Activated CD8-positive, alpha-beta memory T cell treated with anti-CD3 and anti-CD28 coated beads, Interleukin-2, amount 10 ng/mL, durations not matched to agents 7 days and 5 days (primary cell): ENCODE measurements around the gene ATP6V1A. TPM values are rescaled to one million over a fixed set of nuclear protein-coding genes. Genes with fewer than 3 reads are reported as not detected.

Experiments
- ATAC-seq: fragments of 150-1000 bp; cut with Tn5 transposase; one replicate; pipeline ENCODE4 v1.10.0; 2021; ENCODE audit warnings: moderate library complexity
- CTCF ChIA-PET: fragments of 350-600 bp; sonication (Branson Sonifier 250); formaldehyde crosslinking; loops from one replicate; lab custom pipeline; 2021; ENCODE audit warnings: antibody characterized with exemption; lab: Charles Lee
- DNase-seq: peaks from one replicate; pipeline ENCODE4 v3.0.0-alpha.2; 2020
- H3K27ac Mint-ChIP-seq: one replicate; pipeline ENCODE4 v1.8.0; 2021; ENCODE audit warnings: mild to moderate bottlenecking, mixed read lengths
- H3K27me3 Mint-ChIP-seq: one replicate; pipeline ENCODE4 v1.8.0; 2021; ENCODE audit warnings: mixed read lengths
- H3K36me3 Mint-ChIP-seq: one replicate; pipeline ENCODE4 v1.8.0; 2021; ENCODE audit warnings: mild to moderate bottlenecking, mixed read lengths
- H3K4me1 Mint-ChIP-seq: one replicate; pipeline ENCODE4 v1.8.0; 2021; ENCODE audit warnings: mixed read lengths
- H3K4me3 Mint-ChIP-seq: one replicate; pipeline ENCODE4 v1.8.0; 2021; ENCODE audit warnings: mild to moderate bottlenecking, moderate library complexity, mixed read lengths
- H3K9me3 Mint-ChIP-seq: one replicate; pipeline ENCODE4 v1.8.0; 2022; ENCODE audit warnings: low read depth, mixed read lengths
- total RNA-seq, 2 experiments: library from RNA; stranded (reverse); gene quantifications; one replicate each; pipeline ENCODE4 v1.2.3, GENCODE V29; 2021

Gene ATP6V1A
- total RNA-seq, 2 experiments from 2014 or later = 30.0 to 50.3 TPM

- Mint-ChIP-seq H3K27ac (no peak overlapping the region), H3K36me3 (peaks cover 33% of the 10 kb centered on the region), H3K4me1 (peaks cover 6% of the 10 kb centered on the region), H3K27me3 (no peaks in the 10 kb centered on the region), H3K9me3 (no peaks in the 10 kb centered on the region), H3K4me3 (no peak overlapping the region)
- no peak for DNase-seq
- peak; percentile 33 for ATAC-seq
- CTCF ChIA-PET = no interaction called here
Measured at GRCh38 chr3:113802795-113803455, 56.1 kb downstream of the ATP6V1A start.

- Mint-ChIP-seq H3K4me1 (peaks cover 6% of the 10 kb centered on the region), H3K36me3 (peaks cover 26% of the 10 kb centered on the region), H3K27me3 (no peaks in the 10 kb centered on the region), H3K9me3 (no peaks in the 10 kb centered on the region), H3K4me3 (no peak overlapping the region), H3K27ac (no peak overlapping the region)
- ATAC-seq (no peak), DNase-seq (no peak)
- CTCF ChIA-PET = no interaction called here
Measured at GRCh38 chr3:113804661-113805060, 57.8 kb downstream of the ATP6V1A start.

GRCh38 chr3:113805249-113805648, 58.4 kb downstream of the ATP6V1A start:
- no peaks in the 10 kb centered on the region for H3K27me3 Mint-ChIP-seq
- ATAC-seq = no peak
- H3K4me1 Mint-ChIP-seq = peaks cover 6% of the 10 kb centered on the region
- no peak overlapping the region for H3K27ac Mint-ChIP-seq
- H3K36me3 Mint-ChIP-seq = peaks cover 25% of the 10 kb centered on the region
- H3K9me3 Mint-ChIP-seq = no peaks in the 10 kb centered on the region
- DNase-seq = no peak
- CTCF ChIA-PET = no interaction called here
- H3K4me3 Mint-ChIP-seq = no peak overlapping the region

- no peak overlapping the region for H3K4me3 Mint-ChIP-seq
- CTCF ChIA-PET = no interaction called here
- H3K36me3 Mint-ChIP-seq = peaks cover 2% of the 10 kb centered on the region
- no peaks in the 10 kb centered on the region for H3K27me3 Mint-ChIP-seq
- ATAC-seq (no peak), DNase-seq (no peak)
- H3K27ac Mint-ChIP-seq = no peak overlapping the region
- no peaks in the 10 kb centered on the region for H3K9me3 Mint-ChIP-seq
- no peaks in the 10 kb centered on the region for H3K4me1 Mint-ChIP-seq
Measured at GRCh38 chr3:113812854-113813253, 66.0 kb downstream of the ATP6V1A start.

- ATAC-seq (no peak), DNase-seq (no peak)
- H3K4me1 Mint-ChIP-seq = no peaks in the 10 kb centered on the region
- no peaks in the 10 kb centered on the region for H3K36me3 Mint-ChIP-seq
- no peaks in the 10 kb centered on the region for H3K27me3 Mint-ChIP-seq
- no peak overlapping the region for H3K27ac Mint-ChIP-seq
- no peaks in the 10 kb centered on the region for H3K9me3 Mint-ChIP-seq
- no peak overlapping the region for H3K4me3 Mint-ChIP-seq
- CTCF ChIA-PET = no interaction called here
Measured at GRCh38 chr3:113819866-113820265, 73.0 kb downstream of the ATP6V1A start.

GRCh38 chr3:113825090-113825489, 78.3 kb downstream of the ATP6V1A start:
- Mint-ChIP-seq H3K9me3 (no peaks in the 10 kb centered on the region), H3K27me3 (no peaks in the 10 kb centered on the region), H3K4me1 (no peaks in the 10 kb centered on the region), H3K36me3 (peaks cover 2% of the 10 kb centered on the region), H3K4me3 (no peak overlapping the region), H3K27ac (no peak overlapping the region)
- CTCF ChIA-PET = interaction anchor here (0.9 to 1.5 kb wide), 4 partner anchors 13 to 22 kb away, joined by 3 to 6 read pairs (median 3); partner anchors contain the start of gene GRAMD1C
- DNase-seq = no peak
- no peak for ATAC-seq

- Mint-ChIP-seq H3K27ac (no peak overlapping the region), H3K27me3 (no peaks in the 10 kb centered on the region), H3K4me1 (peaks cover 18% of the 10 kb centered on the region), H3K9me3 (peaks cover 5% of the 10 kb centered on the region), H3K36me3 (peaks cover 9% of the 10 kb centered on the region), H3K4me3 (no peak overlapping the region)
- DNase-seq (no peak), ATAC-seq (no peak)
- CTCF ChIA-PET = no interaction called here
Measured at GRCh38 chr3:113828600-113828999, 81.8 kb downstream of the ATP6V1A start.

GRCh38 chr3:113829576-113830354, 82.9 kb downstream of the ATP6V1A start:
- CTCF ChIA-PET = interaction anchor here (0.7 to 1.3 kb wide), 2 partner anchors 9 to 252 kb away, joined by 3 read pairs; partner anchors contain the start of gene GRAMD1C
- Mint-ChIP-seq H3K27ac (no peak overlapping the region), H3K27me3 (no peaks in the 10 kb centered on the region), H3K4me1 (peaks cover 18% of the 10 kb centered on the region), H3K4me3 (no peak overlapping the region), H3K36me3 (peaks cover 9% of the 10 kb centered on the region), H3K9me3 (peaks cover 5% of the 10 kb centered on the region)
- DNase-seq (no peak), ATAC-seq (no peak)

GRCh38 chr3:113831103-113831355, 84.2 kb downstream of the ATP6V1A start:
- H3K36me3 Mint-ChIP-seq = peaks cover 9% of the 10 kb centered on the region
- CTCF ChIA-PET = no interaction called here
- H3K4me1 Mint-ChIP-seq = peaks cover 18% of the 10 kb centered on the region

GRCh38 chr3:113832477-113833164, 85.8 kb downstream of the ATP6V1A start:
- CTCF ChIA-PET = no interaction called here
- Mint-ChIP-seq H3K9me3 (peaks cover 5% of the 10 kb centered on the region), H3K4me1 (peaks cover 18% of the 10 kb centered on the region), H3K27me3 (no peaks in the 10 kb centered on the region), H3K36me3 (peaks cover 9% of the 10 kb centered on the region), H3K27ac (no peak overlapping the region), H3K4me3 (no peak overlapping the region)
- ATAC-seq (peak; percentile 61), DNase-seq (no peak)

More at GRCh38 chr3:113831103-113831355, 84.2 kb downstream of the ATP6V1A start:
- Mint-ChIP-seq H3K9me3 (peaks cover 5% of the 10 kb centered on the region), H3K27ac (no peak overlapping the region), H3K27me3 (no peaks in the 10 kb centered on the region), H3K4me3 (no peak overlapping the region)
- DNase-seq (no peak), ATAC-seq (no peak)

- Mint-ChIP-seq H3K4me1 (peaks cover 26% of the 10 kb centered on the region), H3K9me3 (peaks cover 5% of the 10 kb centered on the region), H3K36me3 (peaks cover 6% of the 10 kb centered on the region), H3K27ac (no peak overlapping the region), H3K4me3 (no peak overlapping the region), H3K27me3 (no peaks in the 10 kb centered on the region)
- ATAC-seq = no peak
- no peak for DNase-seq
- CTCF ChIA-PET = interaction anchor here (0.7 to 1.6 kb wide), 4 partner anchors 21 to 341 kb away, joined by 3 to 5 read pairs (median 4); no protein-coding TSS in a partner anchor
Measured at GRCh38 chr3:113834983-113835382, 88.1 kb downstream of the ATP6V1A start.

- Mint-ChIP-seq H3K4me1 (peaks cover 8% of the 10 kb centered on the region), H3K4me3 (peak within 1 kb of the TSS; percentile 69), H3K9me3 (no peaks in the 10 kb centered on the region), H3K27ac (no peak within 1 kb of the TSS), H3K36me3 (no peaks in the 10 kb centered on the region), H3K27me3 (no peaks in the 10 kb centered on the region)
- ATAC-seq (peak; percentile 99), DNase-seq (peak; percentile 88)
- CTCF ChIA-PET = interaction anchor here (0.6 to 2.7 kb wide), 22 partner anchors 9 to 349 kb away, joined by 3 to 18 read pairs (median 4); no protein-coding TSS in a partner anchor
Measured at GRCh38 chr3:113838631-113839209, 91.9 kb downstream of the ATP6V1A start, which contains the start of gene GRAMD1C. GRAMD1C (plus strand) TSS chr3:113838788; CDS start chr3:113838910, 122 bp downstream.

- H3K9me3 Mint-ChIP-seq = no peaks in the 10 kb centered on the region
- H3K4me1 Mint-ChIP-seq = peaks cover 8% of the 10 kb centered on the region
- ATAC-seq = no peak
- peak overlapping the region; percentile 69 for H3K4me3 Mint-ChIP-seq
- no peak for DNase-seq
- no peaks in the 10 kb centered on the region for H3K36me3 Mint-ChIP-seq
- H3K27me3 Mint-ChIP-seq = no peaks in the 10 kb centered on the region
- H3K27ac Mint-ChIP-seq = no peak overlapping the region
- CTCF ChIA-PET = interaction anchor here (0.9 to 1.8 kb wide), 8 partner anchors 13 to 112 kb away, joined by 3 to 5 read pairs (median 4); no protein-coding TSS in a partner anchor
Measured at GRCh38 chr3:113839551-113839950, 92.7 kb downstream of the ATP6V1A start.
